ENCODE measurements around the gene MFSD6.

- TF ChIP-seq POLR2A (IDR thresholded peaks at IDR 0.05) (peak in 1 of 2 donors; percentile 69), CTCF (IDR thresholded peaks at IDR 0.05) (no peak)
Observed at GRCh38 chr2:190469771-190470170, 61.6 kb downstream of the MFSD6 start.

Measured in thyroid gland (tissue), 4 donors.